ENCODE results near the gene LIME1. TPM values are rescaled to one million over a fixed set of nuclear protein-coding genes. Genes with fewer than 3 reads are reported as not detected.

LIME1 gene
- total RNA-seq, 1 experiment from 2014 or later: 27.4 TPM

DNA sequence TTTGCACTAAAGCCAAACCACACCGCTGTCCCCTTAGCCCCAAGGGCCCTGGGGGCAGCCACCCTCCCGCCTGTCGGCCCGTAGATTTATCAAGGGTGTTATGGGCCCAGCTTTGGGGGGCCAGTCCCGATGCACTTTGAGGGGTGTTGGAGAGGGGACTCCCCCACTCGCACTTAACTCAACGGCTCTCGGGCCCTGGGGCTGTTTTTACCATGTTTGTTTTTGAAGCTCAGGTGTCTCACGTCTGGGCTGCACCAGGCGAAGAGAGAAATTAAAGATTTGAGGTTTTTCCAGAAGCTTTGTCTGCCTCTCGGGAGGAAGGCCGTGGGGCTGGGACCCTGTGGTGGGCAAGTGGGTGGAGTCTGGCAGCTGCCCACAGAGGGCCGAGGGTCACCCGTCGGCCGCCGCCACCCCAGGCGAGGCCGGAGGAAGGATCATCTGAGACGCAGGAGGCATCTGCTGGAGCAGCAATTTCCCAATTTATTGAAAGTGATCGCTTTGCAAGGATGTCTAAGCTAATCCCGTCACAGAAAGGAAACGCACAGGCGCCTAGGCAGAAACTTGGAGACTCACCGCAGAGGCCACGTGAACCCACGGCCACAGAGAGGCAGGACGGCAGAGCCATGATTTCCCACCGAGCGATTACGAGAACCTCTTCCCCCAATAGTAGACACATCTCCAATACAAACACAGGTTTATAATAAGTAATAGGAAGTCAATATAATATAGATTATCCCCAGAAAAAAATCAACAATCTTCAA is 6.9 kb downstream of the LIME1 start (continued):
- TF ChIP-seq, protein P1, sequence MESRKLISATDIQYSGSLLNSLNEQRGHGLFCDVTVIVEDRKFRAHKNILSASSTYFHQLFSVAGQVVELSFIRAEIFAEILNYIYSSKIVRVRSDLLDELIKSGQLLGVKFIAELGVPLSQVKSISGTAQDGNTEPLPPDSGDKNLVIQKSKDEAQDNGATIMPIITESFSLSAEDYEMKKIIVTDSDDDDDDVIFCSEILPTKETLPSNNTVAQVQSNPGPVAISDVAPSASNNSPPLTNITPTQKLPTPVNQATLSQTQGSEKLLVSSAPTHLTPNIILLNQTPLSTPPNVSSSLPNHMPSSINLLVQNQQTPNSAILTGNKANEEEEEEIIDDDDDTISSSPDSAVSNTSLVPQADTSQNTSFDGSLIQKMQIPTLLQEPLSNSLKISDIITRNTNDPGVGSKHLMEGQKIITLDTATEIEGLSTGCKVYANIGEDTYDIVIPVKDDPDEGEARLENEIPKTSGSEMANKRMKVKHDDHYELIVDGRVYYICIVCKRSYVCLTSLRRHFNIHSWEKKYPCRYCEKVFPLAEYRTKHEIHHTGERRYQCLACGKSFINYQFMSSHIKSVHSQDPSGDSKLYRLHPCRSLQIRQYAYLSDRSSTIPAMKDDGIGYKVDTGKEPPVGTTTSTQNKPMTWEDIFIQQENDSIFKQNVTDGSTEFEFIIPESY (IDR thresholded peaks at IDR 0.05; ENCODE audit: extremely low read depth, insufficient replicate concordance, low read length): no peak
- TF ChIP-seq EGR1 (IDR thresholded peaks at IDR 0.05; ENCODE audit: low read depth) (no peak), CEBPB (IDR thresholded peaks at IDR 0.05; ENCODE audit: low read depth) (no peak), POLR2AphosphoS5 (IDR thresholded peaks at IDR 0.05; ENCODE audit: low read depth, low read length) (no peak), FOSL1 (IDR thresholded peaks at IDR 0.05; ENCODE audit: low read depth) (no peak)

DNA sequence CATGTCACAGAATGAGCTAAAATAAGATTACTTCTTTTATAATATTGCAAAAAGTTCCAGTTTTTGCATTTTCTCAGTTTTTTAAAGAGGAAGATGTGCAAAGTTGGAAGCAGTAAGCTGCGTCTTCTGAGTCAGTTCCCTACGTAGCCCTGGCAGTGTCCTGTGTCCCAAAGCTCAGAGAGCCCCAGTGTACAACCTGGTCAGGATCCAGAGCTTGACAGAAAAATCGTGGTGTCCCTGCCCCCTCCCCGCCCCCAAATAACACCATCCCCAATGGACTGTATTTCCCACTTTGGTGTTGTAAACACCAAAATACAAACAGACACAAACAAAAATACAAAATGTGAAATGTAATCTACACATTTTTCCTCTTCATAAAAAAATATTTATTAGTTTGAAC is 7.7 kb downstream of the LIME1 start:
- Histone ChIP-seq H3K27ac (ENCODE audit: low read depth, low read length) (no peak overlapping the region), H2AFZ (ENCODE audit: low read depth, low read length, poor library complexity, severe bottlenecking) (no peak overlapping the region), H3K4me1 (ENCODE audit: control insufficient read depth in 1 of 2, insufficient read depth in 2 of 2, low read length in 2 of 2) (peaks cover 7 to 16% of the 10 kb centered on the region in 2 experiments; a peak in 3 of 4 replicates), H3K79me2 (ENCODE audit: insufficient read depth, low read length) (peaks cover 18% of the 10 kb centered on the region), H3K9me2 (ENCODE audit: insufficient read depth) (no peaks in the 10 kb centered on the region), H3K27me3 (ENCODE audit: insufficient read depth, low read length) (no peaks in the 10 kb centered on the region), H3K4me3 (replicated peaks in 1 of 2; ENCODE audit: low read depth in 1 of 2, low read length in 2 of 2) (no peak overlapping the region), H3K4me2 (ENCODE audit: low read length) (no peak overlapping the region), H3K9ac (ENCODE audit: low read length) (no peak overlapping the region), H4K20me1 (ENCODE audit: insufficient read depth) (no peaks in the 10 kb centered on the region), H3K36me3 (ENCODE audit: control insufficient read depth in 1 of 2, insufficient read depth in 2 of 2, low read length in 2 of 2) (peaks cover 3 to 23% of the 10 kb centered on the region in 2 experiments; a peak in 2 of 4 replicates), H3K9me3 (ENCODE audit: control insufficient read depth in 1 of 2, insufficient read depth in 1 of 2, low read depth in 1 of 2, low read length in 2 of 2) (no peaks in the 10 kb centered on the region)
- ChIA-PET CTCF (no interaction called here), RAD21 (ENCODE audit: low non-redundant PET in 1 of 2, low total read pairs in 2 of 2, uncharacterized antibody in 2 of 2, unreplicated experiment in 2 of 2) (no interaction called here), POLR2A (no interaction called here)
- DNase-seq (ENCODE audit: low read depth, low spot score) (no peak), ATAC-seq (no peak)
- BruUV-seq (replicated peaks): no TSS peak
- intact Hi-C loops (cut with micrococcal nuclease): no loop called here
- TF ChIP-seq YY1 (IDR thresholded peaks at IDR 0.05; ENCODE audit: extremely low read depth, insufficient replicate concordance, low read depth, low read length) (no peak), FOSL1 (IDR thresholded peaks at IDR 0.05; ENCODE audit: low read depth) (no peak), EZH2phosphoT487 (IDR thresholded peaks at IDR 0.05; ENCODE audit: borderline replicate concordance) (no peak), JUND (IDR thresholded peaks at IDR 0.05) (no peak)
